B cell (primary cell): ENCODE data around the gene SPRYD3. TPM values are rescaled to one million over a fixed set of nuclear protein-coding genes. Genes with fewer than 3 reads are reported as not detected.
A peak's percentile ranks its signal among the peaks of the same experiment; 100 is the strongest.

ENCODE experiments used
- ATAC-seq: fragments of 200-7000 bp; cut with Tn5 transposase; one replicate; pipeline ENCODE4 v1.10.0; 2021; ENCODE audit warnings: low read depth, mild to moderate bottlenecking, moderate number of reproducible peaks, moderate library complexity
- CTCF ChIA-PET: fragments of 350-600 bp; sonication (Branson Sonifier 250); formaldehyde crosslinking; loops from one replicate; lab custom pipeline; 2021; ENCODE audit warnings: antibody characterized with exemption, inconsistent platforms; lab: Charles Lee
- POLR2A ChIA-PET: fragments of 350-600 bp; sonication (Branson Sonifier 250); formaldehyde crosslinking; loops from one replicate; lab custom pipeline; 2021; ENCODE audit warnings: antibody characterized with exemption; lab: Charles Lee
- DNase-seq: peaks from one replicate; pipeline ENCODE4 v3.0.0; 2013
- H2AFZ ChIP-seq: 2 replicates; pipeline ENCODE4 v1.6.1; 2012; ENCODE audit warnings: mild to moderate bottlenecking, low read depth, low read length; ENCODE audit not compliant: insufficient read depth, poor library complexity, severe bottlenecking
- H3K27ac ChIP-seq, 2 donors: 1 replicate in 1 of 2; 2 replicates in 1 of 2; pipeline ENCODE4 v1.5.1; 2012 to 2013; ENCODE audit warnings: low read length in 2 of 2, mild to moderate bottlenecking in 2 of 2, moderate library complexity in 1 of 2
- H3K27me3 ChIP-seq, 4 experiments: fragments of 200-600 bp in 1 of 4; sonication (generic) in 1 of 4; replicated peaks in 1 of 4; 1 replicate in 2 of 4; 2 replicates in 2 of 4; pipeline versions ENCODE4 v1.6.1 to v1.7.0; 2013 to 2016; ENCODE audit warnings: low read length in 3 of 4, mild to moderate bottlenecking in 2 of 4, mixed read lengths in 1 of 4, moderate library complexity in 1 of 4; ENCODE audit not compliant: insufficient read depth in 4 of 4, control insufficient read depth in 3 of 4; ENCODE audit errors: control extremely low read depth in 1 of 4
- H3K36me3 ChIP-seq, 2 experiments: replicated peaks in 1 of 2; 1 replicate in 1 of 2; 2 replicates in 1 of 2; pipeline versions ENCODE4 v1.6.1 to v1.7.1; 2013; ENCODE audit warnings: low read length in 1 of 2; ENCODE audit not compliant: insufficient read depth in 2 of 2, control insufficient read depth in 1 of 2; ENCODE audit errors: control extremely low read depth in 1 of 2, extremely low read depth in 1 of 2
- H3K4me1 ChIP-seq, 2 donors: fragments of 200-600 bp in 1 of 2; sonication (generic) in 1 of 2; 1 replicate in 1 of 2; 2 replicates in 1 of 2; pipeline versions ENCODE4 v1.5.1 to v1.6.1; 2013 to 2017; ENCODE audit warnings: low read length in 2 of 2; ENCODE audit not compliant: control insufficient read depth in 2 of 2, insufficient read depth in 2 of 2
- H3K4me2 ChIP-seq: replicated peaks from 2 replicates; pipeline ENCODE3; 2012; ENCODE audit warnings: mild to moderate bottlenecking, low read depth, low read length; ENCODE audit not compliant: poor library complexity, severe bottlenecking
- H3K4me3 ChIP-seq, 5 experiments: fragments of 200-600 bp in 1 of 5; sonication (generic) in 1 of 5; 1 replicate in 3 of 5; 2 replicates in 2 of 5; pipeline versions ENCODE4 v1.5.1 to v1.7.0; 2011 to 2016; ENCODE audit warnings: low read length in 4 of 5, mild to moderate bottlenecking in 4 of 5, low read depth in 2 of 5, control low read depth in 1 of 5, moderate library complexity in 1 of 5; ENCODE audit not compliant: insufficient read depth in 1 of 5; ENCODE audit errors: control extremely low read depth in 1 of 5, extremely low read depth in 1 of 5
- H3K79me2 ChIP-seq: fragments of 200-600 bp; sonication (generic); one replicate; pipeline ENCODE4 v1.6.0; 2016; ENCODE audit warnings: low read length; ENCODE audit not compliant: control insufficient read depth, insufficient read depth
- H3K9ac ChIP-seq: fragments of 200-600 bp; sonication (generic); 2 replicates; pipeline ENCODE4 v1.6.1; 2017; ENCODE audit warnings: mild to moderate bottlenecking, low read length, moderate library complexity
- H3K9me3 ChIP-seq, 3 donors: one replicate each; pipeline versions ENCODE4 v1.6.1 to v1.7.1; 2013; ENCODE audit warnings: low read length in 2 of 3; ENCODE audit not compliant: control insufficient read depth in 2 of 3, insufficient read depth in 1 of 3; ENCODE audit errors: control extremely low read depth in 1 of 3
- H4K20me1 ChIP-seq: 2 replicates; pipeline ENCODE4 v1.6.0; 2012; ENCODE audit warnings: mild to moderate bottlenecking, low read length; ENCODE audit not compliant: insufficient read depth, control insufficient read depth, poor library complexity, severe bottlenecking
- H3K27ac Mint-ChIP-seq: one replicate; pipeline ENCODE4 v1.8.0; 2021; ENCODE audit warnings: mixed read lengths
- H3K27me3 Mint-ChIP-seq: one replicate; pipeline ENCODE4 v1.8.0; 2021; ENCODE audit warnings: mixed read lengths
- H3K4me1 Mint-ChIP-seq: one replicate; pipeline ENCODE4 v1.8.0; 2021; ENCODE audit warnings: mixed read lengths
- H3K4me3 Mint-ChIP-seq: one replicate; pipeline ENCODE4 v1.8.0; 2021; ENCODE audit warnings: mixed read lengths
- H3K9me3 Mint-ChIP-seq: one replicate; pipeline ENCODE4 v1.8.0; 2022; ENCODE audit warnings: mixed read lengths; ENCODE audit not compliant: insufficient read depth
- EZH2 ChIP-seq: IDR thresholded peaks from 2 replicates; pipeline ENCODE4 v1.6.1; 2012; ENCODE audit warnings: borderline replicate concordance, low read depth, mild to moderate bottlenecking, moderate library complexity, low read length; ENCODE audit not compliant: insufficient read depth, poor library complexity, severe bottlenecking
- WGBS: methylation state at CpG from one replicate; pipeline ENCODE4 v1.1.5; 2013; ENCODE audit warnings: missing lambda C conversion rate; ENCODE audit not compliant: insufficient coverage; 5-methylcytosine and 5-hydroxymethylcytosine counted together
- intact Hi-C: fragments of 100-400 bp; cut with micrococcal nuclease; formaldehyde crosslinking; loops from one replicate; pipeline ENCODE4 v1.10.0; 2022
- polyA plus RNA-seq: library from polyadenylated mRNA; depleted of rRNA; stranded (reverse); fragments of >200 nt; gene quantifications from 2 replicates; pipeline ENCODE4 v1.2.3, GENCODE V29; 2012
- total RNA-seq, 2 donors: library from RNA; stranded (reverse); fragments of 120-200 nt in 1 of 2; gene quantifications; 1 replicate in 1 of 2; 2 replicates in 1 of 2; pipeline versions ENCODE4 v1.2.3 to v1.2.4, GENCODE V29; 2013 to 2022
- TF ChIP-seq, protein P1 (sequence below): fragments of 200-600 bp; IDR thresholded peaks from one replicate; pipeline ENCODE4 v1.8.0; 2022; ENCODE audit warnings: antibody characterized with exemption, mild to moderate bottlenecking

The SPRYD3 gene
- total and polyA plus RNA-seq, 2 donors (not counting 1 experiment from before 2014, with no cell fraction given): 15.9 to 43.3 TPM

DNA sequence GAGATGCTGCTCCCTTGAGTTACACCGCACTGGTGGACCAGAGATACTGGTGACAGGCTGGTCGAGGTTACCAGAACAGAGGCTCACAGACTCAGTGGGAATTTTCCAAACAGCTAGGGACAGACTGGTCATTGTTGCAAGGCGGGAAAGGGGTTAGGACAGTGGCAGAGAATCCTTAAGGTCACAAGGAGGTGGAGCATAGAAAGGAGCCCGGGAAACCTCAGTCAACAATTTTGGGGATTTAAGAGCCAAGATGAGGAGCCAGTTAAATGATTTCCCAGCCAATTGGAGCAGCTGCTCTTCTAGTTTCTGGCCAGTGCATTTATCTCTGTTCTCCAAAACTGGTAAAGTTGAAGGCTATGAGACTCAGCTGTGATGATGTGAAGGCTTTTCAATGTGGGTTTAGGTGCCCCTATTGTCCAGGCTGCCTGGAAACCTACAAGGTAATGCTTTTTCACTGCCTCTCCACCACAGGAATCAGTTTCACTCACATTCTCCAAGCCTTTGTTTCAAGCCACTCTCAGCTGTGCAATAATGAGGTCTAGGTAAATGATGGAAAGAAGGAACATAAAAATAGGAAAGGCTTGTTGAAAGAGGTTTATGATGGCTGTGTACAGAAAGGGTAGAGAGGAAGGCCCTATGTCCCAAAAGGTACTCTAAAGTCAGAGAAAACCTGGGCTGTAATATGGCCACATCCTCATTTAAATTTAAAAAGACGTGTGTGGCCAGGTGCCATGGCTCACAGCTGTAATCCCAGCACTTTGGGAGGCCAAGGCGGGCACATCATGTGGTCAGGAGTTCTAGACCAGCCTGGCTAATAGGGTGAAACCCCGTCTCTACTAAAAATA is 36.4 kb downstream of the SPRYD3 start:
- WGBS: 92% methylated on average over 7 of the region's 7 CpGs
- H3K4me1 Mint-ChIP-seq: peaks cover 7% of the 10 kb centered on the region
- no peaks in the 10 kb centered on the region for H3K9me3 ChIP-seq
- H3K9me3 Mint-ChIP-seq: no peaks in the 10 kb centered on the region
- peak overlapping the region; percentile 12 for H3K27ac Mint-ChIP-seq
- H3K36me3 ChIP-seq: peaks cover 9 to 20% of the 10 kb centered on the region in 2 experiments
- H3K27me3 Mint-ChIP-seq: no peaks in the 10 kb centered on the region
- no peak for TF ChIP-seq EZH2
- TF ChIP-seq, protein P1, sequence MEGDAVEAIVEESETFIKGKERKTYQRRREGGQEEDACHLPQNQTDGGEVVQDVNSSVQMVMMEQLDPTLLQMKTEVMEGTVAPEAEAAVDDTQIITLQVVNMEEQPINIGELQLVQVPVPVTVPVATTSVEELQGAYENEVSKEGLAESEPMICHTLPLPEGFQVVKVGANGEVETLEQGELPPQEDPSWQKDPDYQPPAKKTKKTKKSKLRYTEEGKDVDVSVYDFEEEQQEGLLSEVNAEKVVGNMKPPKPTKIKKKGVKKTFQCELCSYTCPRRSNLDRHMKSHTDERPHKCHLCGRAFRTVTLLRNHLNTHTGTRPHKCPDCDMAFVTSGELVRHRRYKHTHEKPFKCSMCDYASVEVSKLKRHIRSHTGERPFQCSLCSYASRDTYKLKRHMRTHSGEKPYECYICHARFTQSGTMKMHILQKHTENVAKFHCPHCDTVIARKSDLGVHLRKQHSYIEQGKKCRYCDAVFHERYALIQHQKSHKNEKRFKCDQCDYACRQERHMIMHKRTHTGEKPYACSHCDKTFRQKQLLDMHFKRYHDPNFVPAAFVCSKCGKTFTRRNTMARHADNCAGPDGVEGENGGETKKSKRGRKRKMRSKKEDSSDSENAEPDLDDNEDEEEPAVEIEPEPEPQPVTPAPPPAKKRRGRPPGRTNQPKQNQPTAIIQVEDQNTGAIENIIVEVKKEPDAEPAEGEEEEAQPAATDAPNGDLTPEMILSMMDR: no peak
- CTCF ChIA-PET: interaction anchor here (0.9 kb wide), 1 partner anchor 37 kb away, joined by 3 read pairs; the partner anchor contains the start of gene EIF4B
- peaks cover 0 to 2% (median 0%) of the 10 kb centered on the region in 4 experiments for H3K27me3 ChIP-seq
- no peak overlapping the region for H3K27ac ChIP-seq
- H3K4me1 ChIP-seq: peaks cover 12 to 14% of the 10 kb centered on the region in 2 donors
- H2AFZ ChIP-seq: no peak overlapping the region
- H4K20me1 ChIP-seq: no peaks in the 10 kb centered on the region
- H3K79me2 ChIP-seq: no peaks in the 10 kb centered on the region
- H3K9ac ChIP-seq: no peak overlapping the region
- no peak overlapping the region for H3K4me3 Mint-ChIP-seq
- DNase-seq: no peak
- H3K4me2 ChIP-seq: no peak overlapping the region
- POLR2A ChIA-PET: no interaction called here
- no peak for ATAC-seq
- intact Hi-C loops: no loop called here
- no peak overlapping the region for H3K4me3 ChIP-seq

DNA sequence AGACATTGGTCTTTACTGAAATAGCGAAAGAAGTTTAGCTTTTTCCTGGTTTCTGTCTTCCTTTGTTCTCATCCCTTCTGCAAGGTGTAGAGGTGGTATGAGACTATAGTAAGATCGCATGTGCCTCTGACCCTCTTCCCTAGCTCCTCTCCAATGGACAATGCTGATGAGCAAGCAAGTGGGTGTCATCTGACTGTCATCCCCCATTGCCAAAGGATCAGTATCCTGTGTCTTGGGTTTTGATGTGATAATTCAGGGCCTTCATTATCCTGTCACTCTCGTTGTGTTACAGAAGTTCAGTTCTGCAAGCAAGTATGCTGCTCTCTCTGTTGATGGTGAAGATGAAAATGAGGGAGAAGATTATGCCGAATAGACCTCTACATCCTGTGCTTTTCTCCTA is 39.3 kb downstream of the SPRYD3 start:
- no peak overlapping the region for H2AFZ ChIP-seq
- no peak for TF ChIP-seq EZH2
- TF ChIP-seq, protein P1: no peak
- no peaks in the 10 kb centered on the region for H3K9me3 ChIP-seq
- no peak overlapping the region for H3K9ac ChIP-seq
- ChIA-PET POLR2A (no interaction called here), CTCF (interaction anchor here (2.2 to 2.4 kb wide), 2 partner anchors 8 to 14 kb away, joined by 6 to 7 read pairs; no protein-coding TSS in a partner anchor)
- no peak overlapping the region for H3K4me3 ChIP-seq
- Mint-ChIP-seq H3K4me3 (no peak overlapping the region), H3K9me3 (no peaks in the 10 kb centered on the region), H3K27me3 (no peaks in the 10 kb centered on the region), H3K27ac (no peak overlapping the region), H3K4me1 (no peaks in the 10 kb centered on the region)
- H3K27ac ChIP-seq: no peak overlapping the region
- intact Hi-C loops: no loop called here
- no peaks in the 10 kb centered on the region for H3K79me2 ChIP-seq
- WGBS: 100% methylated on average over 1 of the region's 4 CpGs
- DNase-seq (no peak), ATAC-seq (no peak)
- peaks cover 17 to 44% of the 10 kb centered on the region in 2 experiments for H3K36me3 ChIP-seq
- no peaks in the 10 kb centered on the region for H3K4me1 ChIP-seq
- no peaks in the 10 kb centered on the region for H3K27me3 ChIP-seq
- no peaks in the 10 kb centered on the region for H4K20me1 ChIP-seq
- no peak overlapping the region for H3K4me2 ChIP-seq
